IPS-18c (cell line): ENCODE results near the gene AGAP1.
"Not testable (repeated sequence)": the region's sequence is repeated elsewhere in the genome, so short reads cannot be mapped to it uniquely, and the experiment has no call there.

Source experiments
- H3K4me3 ChIP-seq: 2 replicates; pipeline ENCODE4 v1.7.0; 2013; ENCODE audit warnings: low read depth, mild to moderate bottlenecking, low read length, moderate library complexity; ENCODE audit not compliant: insufficient read depth
- H3K9me3 ChIP-seq: one replicate; pipeline ENCODE4 v1.6.1; 2013; ENCODE audit warnings: mild to moderate bottlenecking, low read length, moderate library complexity; ENCODE audit not compliant: control insufficient read depth, insufficient read depth

Gene AGAP1

DNA sequence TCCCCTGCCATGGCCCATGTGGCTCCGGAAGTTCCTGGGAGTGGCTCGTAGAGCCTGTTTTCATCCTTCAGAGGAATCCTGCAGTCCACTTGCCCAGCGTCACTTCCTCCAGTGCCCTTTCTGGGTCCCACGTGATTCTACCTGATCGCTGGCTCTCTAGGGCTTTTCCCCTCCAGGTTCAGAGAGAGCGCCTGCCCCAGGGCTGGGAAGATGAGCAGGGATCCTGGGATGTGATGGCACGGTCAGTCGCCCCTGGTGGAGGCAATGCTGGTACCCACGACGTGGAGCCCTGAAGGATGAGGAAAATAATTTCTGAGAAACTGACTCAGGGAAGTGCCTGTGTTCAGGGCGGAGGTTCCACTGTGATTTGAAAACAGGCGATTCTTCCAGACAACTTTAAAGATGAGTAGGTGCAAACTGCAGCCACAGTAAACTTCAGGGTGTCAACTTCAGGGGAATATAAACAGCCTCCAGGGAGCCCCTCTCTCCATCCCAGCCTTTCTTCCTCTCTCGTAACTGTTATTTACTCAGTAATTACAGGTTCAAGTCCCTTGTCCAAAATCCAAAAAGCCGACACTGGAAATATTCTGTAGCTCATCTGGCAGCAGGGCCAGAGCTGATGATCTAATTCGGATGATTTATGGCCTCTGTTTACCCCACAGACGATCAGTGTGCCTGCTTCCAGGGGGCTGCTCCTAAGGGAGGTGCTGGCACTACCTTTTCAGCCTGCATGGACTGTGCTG is 105.9 kb downstream of the AGAP1 start:
- H3K9me3 ChIP-seq: no peaks in the 10 kb centered on the region
- no peak overlapping the region for H3K4me3 ChIP-seq

- H3K9me3 ChIP-seq: no peaks in the 10 kb centered on the region
Measured at GRCh38 chr2:235600406-235600805, 106.6 kb downstream of the AGAP1 start.

DNA sequence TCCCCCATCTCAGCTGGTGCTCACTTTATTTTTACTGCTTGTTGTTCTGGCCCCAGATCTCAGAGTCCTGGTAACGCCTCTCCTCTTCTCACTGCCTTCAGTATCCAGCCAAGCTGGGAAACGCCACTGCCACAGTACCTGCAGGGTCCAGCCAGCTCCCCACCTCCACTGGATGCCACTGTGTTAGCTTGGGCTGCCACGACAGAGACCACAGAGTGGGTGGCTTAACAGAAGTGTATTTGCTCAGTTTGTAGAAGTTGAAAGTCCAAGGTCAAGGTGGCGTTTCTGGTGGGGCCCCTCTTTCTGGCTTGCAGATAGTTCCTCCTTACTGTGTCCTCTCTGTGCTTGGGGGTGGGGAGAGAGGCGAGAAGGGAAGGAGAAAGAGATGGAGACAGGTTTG is 107.1 kb downstream of the AGAP1 start:
- Histone ChIP-seq H3K4me3 (no peak overlapping the region), H3K9me3 (no peaks in the 10 kb centered on the region)

More at GRCh38 chr2:235600406-235600805, 106.6 kb downstream of the AGAP1 start:
- no peak overlapping the region for H3K4me3 ChIP-seq

DNA sequence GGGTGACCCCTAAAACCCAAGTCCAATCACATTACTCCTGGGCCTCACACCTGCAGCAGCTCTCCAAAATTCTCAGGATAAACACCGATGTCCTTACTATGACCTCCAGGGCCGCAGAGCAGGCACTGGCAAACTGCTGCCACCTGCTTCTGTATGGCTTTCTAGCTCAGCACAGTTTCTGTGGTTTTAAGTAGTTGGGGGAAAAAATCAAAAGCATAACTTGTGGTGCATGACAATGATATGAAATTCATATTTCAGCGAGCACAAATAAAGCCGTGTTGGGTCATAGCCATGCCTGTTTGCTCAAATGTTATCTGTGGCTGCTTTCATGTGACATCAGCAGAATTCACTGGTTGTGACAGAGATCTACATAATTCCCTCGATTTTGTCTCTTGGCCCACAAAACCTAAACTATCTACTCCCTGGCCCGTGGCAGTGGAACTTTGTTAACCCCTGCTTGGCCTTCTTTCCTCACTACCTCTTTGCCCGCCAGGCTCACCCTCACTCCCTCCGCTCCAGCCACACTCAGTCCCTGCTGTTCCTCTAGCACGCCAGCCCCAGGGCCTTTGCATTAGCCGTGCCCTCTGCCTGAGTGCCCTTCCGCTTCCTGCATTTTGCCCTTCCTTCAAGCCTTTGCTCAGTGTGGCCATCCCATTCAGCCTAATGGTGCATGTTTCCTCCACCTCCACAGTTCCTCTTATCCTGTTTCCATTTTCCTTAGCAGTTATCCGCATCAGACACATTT is 108.3 kb downstream of the AGAP1 start:
- H3K9me3 ChIP-seq: no peaks in the 10 kb centered on the region

GRCh38 chr2:235602971-235603370 is 109.1 kb downstream of the AGAP1 start:
- H3K9me3 ChIP-seq, H3K4me3 ChIP-seq: not testable (repeated sequence)

More for the DNA sequence above, 108.3 kb downstream of the AGAP1 start:
- H3K4me3 ChIP-seq: no peak overlapping the region

DNA sequence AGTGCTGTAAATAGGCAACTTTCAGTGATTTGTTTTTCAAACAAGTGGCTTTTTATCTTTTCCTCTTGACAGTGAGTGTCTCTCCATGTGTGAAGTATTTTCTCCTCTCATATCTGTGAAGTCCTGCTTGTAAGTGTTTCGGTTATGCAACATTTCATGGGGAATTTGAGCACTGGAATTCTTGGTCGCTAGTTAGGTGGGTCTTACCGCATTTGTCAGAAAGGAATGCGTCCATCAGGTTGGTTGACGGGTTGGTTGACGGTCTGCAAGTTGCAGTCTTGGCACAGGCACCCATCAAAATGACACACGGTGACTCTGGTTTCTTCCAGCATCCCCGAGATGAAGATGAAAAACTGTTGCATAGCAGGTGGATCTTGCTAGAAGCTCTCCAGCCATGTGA is 109.8 kb downstream of the AGAP1 start:
- H3K9me3 ChIP-seq: no peaks in the 10 kb centered on the region
- H3K4me3 ChIP-seq: no peak overlapping the region

GRCh38 chr2:235605312-235606003 is 111.6 kb downstream of the AGAP1 start:
- Histone ChIP-seq H3K9me3 (no peaks in the 10 kb centered on the region), H3K4me3 (no peak overlapping the region)

DNA sequence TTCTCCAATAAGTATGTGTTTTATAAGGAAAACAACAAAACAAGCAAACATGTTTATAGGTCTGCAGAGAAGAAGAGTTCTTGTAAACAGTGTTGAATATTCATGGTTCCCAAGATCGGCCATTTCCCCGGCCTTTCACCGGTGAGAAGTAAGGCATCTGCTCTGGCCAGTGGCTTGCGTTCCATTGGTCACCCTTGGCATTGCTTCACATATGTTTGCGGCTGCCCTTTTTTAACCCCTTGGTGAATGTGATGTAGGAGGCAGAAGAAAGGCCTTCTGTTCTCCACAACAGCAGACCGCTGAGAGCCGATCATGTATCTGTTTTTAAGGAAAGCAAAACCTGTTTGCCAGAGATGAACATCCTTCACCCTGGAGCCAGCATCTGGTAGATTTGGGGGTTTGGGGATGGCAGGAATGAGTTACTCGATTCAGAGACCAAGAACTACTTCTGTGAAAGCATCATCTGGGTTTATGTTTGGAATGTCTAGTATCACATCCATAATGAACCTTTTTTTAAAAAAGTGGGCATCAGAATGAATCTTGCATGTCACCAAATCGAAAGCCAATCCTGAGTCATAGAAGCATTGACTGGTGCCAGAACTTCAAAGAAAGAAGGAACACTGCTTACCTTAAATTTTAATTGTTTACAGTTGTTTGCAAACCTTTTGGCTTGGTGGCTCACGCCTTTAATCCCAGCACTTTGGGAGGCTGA is 112.3 kb downstream of the AGAP1 start:
- H3K4me3 ChIP-seq: no peak overlapping the region; the same call in 1 of the 2 replicates
- H3K9me3 ChIP-seq: no peaks in the 10 kb centered on the region

DNA sequence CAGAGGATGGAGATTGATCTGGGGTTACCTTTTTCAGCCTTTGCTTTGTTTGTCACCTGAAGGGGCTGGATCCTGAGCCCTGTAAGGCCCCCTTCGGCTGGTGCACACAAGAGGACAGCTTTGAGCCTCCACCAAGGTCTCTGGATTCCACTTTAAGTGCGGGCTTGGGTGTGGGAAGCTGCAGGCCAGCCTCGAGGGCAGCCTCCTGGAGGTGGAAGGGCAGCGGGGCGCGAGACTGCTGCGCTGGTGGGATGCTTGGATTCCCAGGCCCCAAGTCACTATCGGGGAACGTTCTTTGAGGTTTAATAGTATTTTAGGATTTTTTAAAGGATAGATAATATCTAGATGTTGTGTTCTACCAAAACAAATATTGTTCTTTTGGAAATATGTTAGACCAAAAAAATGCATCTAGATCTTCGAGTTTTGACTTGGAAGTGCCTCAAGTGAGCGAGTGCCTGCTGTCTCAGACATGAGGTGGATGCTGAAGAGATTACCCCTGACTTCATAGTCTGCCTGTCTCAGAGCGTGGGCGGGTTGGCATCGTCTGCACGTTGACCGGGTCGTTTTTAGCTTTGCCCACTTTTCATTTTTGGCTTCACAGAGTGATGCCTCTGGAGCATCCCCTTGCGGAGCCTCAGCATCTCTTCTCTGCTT is 113.8 kb downstream of the AGAP1 start:
- Histone ChIP-seq H3K9me3 (no peaks in the 10 kb centered on the region), H3K4me3 (no peak overlapping the region)

DNA sequence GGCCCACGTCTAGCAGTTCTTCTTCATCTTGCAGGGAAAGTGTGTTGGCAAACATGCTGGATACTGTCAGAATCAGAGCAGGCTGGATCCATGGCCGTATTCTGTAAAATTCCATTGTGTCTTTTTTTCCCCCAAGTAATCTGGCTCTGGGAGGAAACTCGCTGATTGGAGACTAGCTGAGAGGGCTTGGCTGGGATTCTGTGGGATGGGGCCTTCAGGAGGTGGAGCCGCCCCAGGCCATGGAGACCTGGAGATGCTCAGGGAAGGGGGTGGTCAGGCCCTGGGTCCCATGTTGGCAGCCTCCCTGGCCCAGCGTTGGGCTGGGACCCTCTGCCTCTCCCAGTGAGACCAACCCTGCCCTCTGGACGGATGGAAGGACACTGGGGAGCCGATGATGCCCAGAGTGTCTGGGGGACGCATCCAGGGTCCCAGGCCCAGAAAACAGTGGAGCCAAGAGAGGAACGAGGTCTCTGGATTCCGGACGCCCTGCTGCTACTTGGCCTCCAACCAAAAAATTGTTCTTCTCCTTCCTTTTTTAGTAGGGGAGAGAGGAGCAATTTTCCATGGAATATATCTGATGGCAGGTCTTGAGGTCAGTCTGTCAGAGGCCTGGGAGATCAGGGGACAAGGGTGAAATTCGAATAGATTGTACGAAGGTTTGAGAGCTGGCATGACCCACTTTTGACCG is 114.5 kb downstream of the AGAP1 start:
- H3K4me3 ChIP-seq: no peak overlapping the region
- H3K9me3 ChIP-seq: no peaks in the 10 kb centered on the region

DNA sequence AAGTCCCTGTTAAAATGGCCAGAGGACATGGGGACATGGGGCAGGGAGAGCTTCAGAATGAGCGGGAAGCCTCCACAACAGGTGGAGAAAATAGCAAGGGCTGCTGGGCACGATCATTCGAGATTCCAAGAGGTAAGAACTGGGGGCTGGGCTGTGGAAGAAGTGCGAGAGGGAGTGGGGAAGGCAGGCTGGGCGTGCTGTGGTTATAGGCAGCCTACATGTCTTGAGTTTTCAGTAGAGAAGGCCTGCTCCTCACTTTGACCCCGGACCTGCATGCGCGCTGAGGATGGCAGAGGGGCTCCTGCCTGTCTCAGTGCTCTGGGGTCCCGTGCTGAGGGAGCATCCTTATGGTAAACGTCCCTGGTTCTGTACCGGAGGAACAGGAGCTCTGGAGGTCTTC is 115.5 kb downstream of the AGAP1 start:
- H3K4me3 ChIP-seq: no peak overlapping the region
- H3K9me3 ChIP-seq: no peaks in the 10 kb centered on the region

GRCh38 chr2:235609746-235610145 is 115.9 kb downstream of the AGAP1 start:
- no peak overlapping the region for H3K4me3 ChIP-seq

DNA sequence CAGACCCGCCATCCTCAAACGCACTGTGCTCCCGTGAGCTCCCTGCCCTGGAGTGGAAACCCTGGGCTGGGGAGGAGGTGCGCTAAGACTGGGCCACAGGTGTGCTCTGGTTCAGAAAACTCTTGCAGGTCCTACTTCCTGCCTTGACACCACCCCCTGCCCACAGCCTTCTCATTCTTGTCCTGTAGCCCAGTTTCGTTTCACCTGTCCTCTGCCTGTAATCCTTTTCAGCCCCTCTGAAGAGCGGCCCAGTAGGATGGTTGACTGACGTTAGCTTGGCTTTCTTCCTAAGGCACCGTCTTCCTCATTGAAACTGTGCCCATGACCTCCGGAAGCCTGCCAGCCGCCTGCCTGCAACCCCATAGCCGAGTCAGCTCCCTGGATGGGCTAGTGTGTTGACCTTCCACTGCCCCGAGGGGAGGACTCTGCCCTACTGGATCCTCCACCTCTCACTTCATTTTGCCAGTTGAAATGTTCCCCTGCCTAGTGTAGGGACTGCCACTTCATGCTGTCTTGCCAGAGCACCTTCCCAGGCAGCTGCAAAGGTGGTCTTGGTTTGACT is 116.9 kb downstream of the AGAP1 start:
- Histone ChIP-seq H3K9me3 (no peaks in the 10 kb centered on the region), H3K4me3 (no peak overlapping the region)

More at GRCh38 chr2:235609746-235610145, 115.9 kb downstream of the AGAP1 start:
- H3K9me3 ChIP-seq: no peaks in the 10 kb centered on the region

- no peak overlapping the region for H3K4me3 ChIP-seq
Measured at GRCh38 chr2:235611349-235611748, 117.5 kb downstream of the AGAP1 start.

DNA sequence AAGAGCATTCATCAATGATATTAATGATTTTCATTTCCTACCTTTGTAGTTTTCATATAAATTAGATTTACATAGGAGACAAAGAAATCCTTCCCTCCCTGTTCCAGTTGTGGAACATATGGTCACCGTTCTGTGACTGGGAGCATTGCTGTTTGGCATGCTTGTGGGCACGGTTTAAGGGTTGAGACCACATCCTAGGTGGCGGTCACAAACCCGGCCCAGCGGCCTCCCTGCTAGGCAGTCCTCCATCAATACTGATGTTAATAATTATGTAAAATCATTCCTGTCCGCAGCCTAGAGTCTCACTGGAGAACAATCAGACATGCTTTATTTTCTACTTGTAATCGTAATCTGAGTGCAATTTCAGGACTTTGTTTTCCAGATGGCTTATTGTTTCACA is 117.9 kb downstream of the AGAP1 start:
- no peak overlapping the region for H3K4me3 ChIP-seq
- no peaks in the 10 kb centered on the region for H3K9me3 ChIP-seq

More at GRCh38 chr2:235611349-235611748, 117.5 kb downstream of the AGAP1 start:
- no peaks in the 10 kb centered on the region for H3K9me3 ChIP-seq
